IMR-90 (cell line): ENCODE results near the gene KDM4F. TPM values are rescaled to one million over a fixed set of nuclear protein-coding genes. Genes with fewer than 3 reads are reported as not detected.

Source experiments
- ATAC-seq: fragments of 200-7000 bp; cut with Tn5 transposase; 2 replicates; pipeline ENCODE4 v1.9.1; 2020; ENCODE audit warnings: low read depth, mild to moderate bottlenecking, moderate library complexity
- BruUV-seq: library from RNA; stranded (reverse); fragments of 400-500 nt; replicated peaks from 2 replicates; lab custom pipeline; 2021; lab: Mats Ljungman, UMichigan
- CTCF ChIA-PET: fragments of 300-600 bp; formaldehyde crosslinking; extraction: SDS; loops from one replicate; lab custom pipeline; 2021; ENCODE audit warnings: antibody characterized with exemption; lab: Yijun Ruan, JAX
- POLR2A ChIA-PET: fragments of 300-600 bp; sonication (Branson Sonifier 250); formaldehyde crosslinking; loops from one replicate; lab custom pipeline; 2022; ENCODE audit warnings: antibody characterized with exemption; ENCODE audit not compliant: unreplicated experiment; lab: Charles Lee
- DNase-seq: peaks from one replicate; pipeline ENCODE4 v3.0.0; 2013
- H2AFZ ChIP-seq: replicated peaks from 2 replicates; pipeline ENCODE3; 2013; ENCODE audit warnings: low read length, mild to moderate bottlenecking; ENCODE audit not compliant: poor library complexity
- H2AK5ac ChIP-seq: 2 replicates; pipeline ENCODE4 v1.6.1; 2013; ENCODE audit warnings: low read depth, low read length, inconsistent platforms
- H2AK9ac ChIP-seq: replicated peaks from 2 replicates; pipeline ENCODE3; 2013; ENCODE audit warnings: mild to moderate bottlenecking, low read depth, low read length, moderate library complexity; ENCODE audit not compliant: poor library complexity
- H2BK120ac ChIP-seq: 2 replicates; pipeline ENCODE4 v1.6.1; 2013; ENCODE audit warnings: low read depth, low read length, inconsistent platforms
- H2BK15ac ChIP-seq: 3 replicates; pipeline ENCODE4 v1.6.1; 2013; ENCODE audit warnings: low read depth, low read length, inconsistent platforms
- H2BK20ac ChIP-seq: 2 replicates; pipeline ENCODE4 v1.6.1; 2013; ENCODE audit warnings: low read depth, mild to moderate bottlenecking, inconsistent platforms, low read length, moderate library complexity
- H2BK5ac ChIP-seq: 2 replicates; pipeline ENCODE4 v1.6.1; 2013; ENCODE audit warnings: mild to moderate bottlenecking, low read depth, low read length, inconsistent platforms; ENCODE audit not compliant: poor library complexity, severe bottlenecking
- H3K14ac ChIP-seq: replicated peaks from 2 replicates; pipeline ENCODE4 v1.6.1; 2013; ENCODE audit warnings: low read depth, low read length, inconsistent platforms
- H3K18ac ChIP-seq: 2 replicates; pipeline ENCODE4 v1.6.1; 2013; ENCODE audit warnings: low read depth, low read length, control low read depth
- H3K23ac ChIP-seq: 2 replicates; pipeline ENCODE4 v1.6.1; 2013; ENCODE audit warnings: low read depth, low read length, inconsistent platforms
- H3K27ac ChIP-seq: 2 replicates; pipeline ENCODE4 v1.5.1; 2013; ENCODE audit warnings: mild to moderate bottlenecking, control low read depth, low read length; ENCODE audit not compliant: insufficient read depth
- H3K27me3 ChIP-seq: 2 replicates; pipeline ENCODE4 v1.6.1; 2013; ENCODE audit warnings: low read length; ENCODE audit not compliant: control insufficient read depth, insufficient read depth
- H3K36me3 ChIP-seq: 2 replicates; pipeline ENCODE4 v1.6.1; 2013; ENCODE audit warnings: low read length, mixed read lengths; ENCODE audit not compliant: control insufficient read depth, insufficient read depth
- H3K4ac ChIP-seq: 2 replicates; pipeline ENCODE4 v1.6.1; 2013; ENCODE audit warnings: low read depth, low read length, inconsistent platforms
- H3K4me1 ChIP-seq: 2 replicates; pipeline ENCODE4 v1.6.1; 2013; ENCODE audit warnings: low read length, mixed read lengths; ENCODE audit not compliant: control insufficient read depth, insufficient read depth
- H3K4me2 ChIP-seq: 2 replicates; pipeline ENCODE4 v1.6.1; 2013; ENCODE audit warnings: low read depth, mild to moderate bottlenecking, control low read depth, low read length, moderate library complexity
- H3K4me3 ChIP-seq: 2 replicates; pipeline ENCODE4 v1.5.1; 2013; ENCODE audit warnings: low read depth, mild to moderate bottlenecking, control low read depth, low read length, moderate library complexity; ENCODE audit not compliant: insufficient read depth
- H3K56ac ChIP-seq: 2 replicates; pipeline ENCODE4 v1.6.1; 2013; ENCODE audit warnings: low read length, inconsistent platforms; ENCODE audit not compliant: insufficient read depth; ENCODE audit errors: extremely low read depth
- H3K79me1 ChIP-seq, 2 experiments: 2 replicates each; pipeline ENCODE4 v1.6.1; 2013; ENCODE audit warnings: low read length in 2 of 2, inconsistent platforms in 1 of 2, low read depth in 1 of 2
- H3K9ac ChIP-seq: 2 replicates; pipeline ENCODE4 v1.6.1; 2013; ENCODE audit warnings: low read depth, low read length, control low read depth
- H3K9me1 ChIP-seq: 2 replicates; pipeline ENCODE4 v1.6.1; 2013; ENCODE audit warnings: low read length, inconsistent platforms; ENCODE audit not compliant: insufficient read depth
- H3K9me3 ChIP-seq: 2 replicates; pipeline ENCODE4 v1.6.1; 2013; ENCODE audit warnings: low read length; ENCODE audit not compliant: control insufficient read depth, insufficient read depth
- H4K20me1 ChIP-seq: 2 replicates; pipeline ENCODE4 v1.6.1; 2013; ENCODE audit warnings: low read length, inconsistent platforms; ENCODE audit not compliant: insufficient read depth
- H4K5ac ChIP-seq: 2 replicates; pipeline ENCODE4 v1.6.1; 2013; ENCODE audit warnings: mild to moderate bottlenecking, low read depth, low read length, control low read depth
- H4K8ac ChIP-seq, 2 experiments: 2 replicates each; pipeline ENCODE4 v1.6.1; 2013; ENCODE audit warnings: low read depth in 2 of 2, low read length in 2 of 2, control low read depth in 1 of 2, inconsistent platforms in 1 of 2
- H4K91ac ChIP-seq: 2 replicates; pipeline ENCODE4 v1.6.1; 2013; ENCODE audit warnings: low read depth, low read length, inconsistent platforms; ENCODE audit not compliant: insufficient read depth
- BHLHE40 ChIP-seq: fragments of 150-350 bp; IDR thresholded peaks from 2 replicates; pipeline ENCODE4 v1.6.1; 2016; ENCODE audit warnings: mild to moderate bottlenecking, low read depth, low read length
- CHD1 ChIP-seq: IDR thresholded peaks from 2 replicates; pipeline ENCODE4 v1.6.1; 2012; ENCODE audit warnings: low read depth, low read length, improper control_type of control experiment
- MAZ ChIP-seq: IDR thresholded peaks from 2 replicates; pipeline ENCODE4 v1.6.1; 2012; ENCODE audit warnings: low read depth, mild to moderate bottlenecking, low read length, improper control_type of control experiment, moderate library complexity, borderline replicate concordance
- MXI1 ChIP-seq: IDR thresholded peaks from 2 replicates; pipeline ENCODE4 v1.6.1; 2012; ENCODE audit warnings: low read depth, mild to moderate bottlenecking, low read length, moderate library complexity, borderline replicate concordance
- RCOR1 ChIP-seq: IDR thresholded peaks from 2 replicates; pipeline ENCODE4 v1.6.1; 2012; ENCODE audit warnings: mild to moderate bottlenecking, low read length, improper control_type of control experiment; ENCODE audit not compliant: insufficient replicate concordance
- RFX5 ChIP-seq: IDR thresholded peaks from 2 replicates; pipeline ENCODE4 v1.8.0; 2012; ENCODE audit warnings: low read depth, mild to moderate bottlenecking, low read length, moderate library complexity
- WGBS, 2 experiments: methylation state at CpG; one replicate each; pipeline versions ENCODE4 v1.1.5 to v1.1.7; 2013; ENCODE audit warnings: missing lambda C conversion rate in 2 of 2; ENCODE audit not compliant: insufficient read length in 1 of 2; ENCODE audit errors: extremely low coverage in 2 of 2; 5-methylcytosine and 5-hydroxymethylcytosine counted together
- dilution Hi-C: fragments of 300-500 bp; cut with HindIII; formaldehyde crosslinking; loops from one replicate; pipeline ENCODE4 v1.14.3; 2018; ENCODE audit warnings: low sequenced_read_pairs; ENCODE audit not compliant: unreplicated experiment
- in situ Hi-C: fragments of 300-500 bp; cut with MboI; formaldehyde crosslinking; loops from 3 replicates; pipeline ENCODE4 v1.14.3; 2019; ENCODE audit warnings: low sequenced_read_pairs, inconsistent platforms, mixed read lengths
- intact Hi-C: fragments of 100-400 bp; cut with micrococcal nuclease; formaldehyde crosslinking; loops from 2 replicates; pipeline ENCODE4 v1.10.0; 2022
- polyA plus RNA-seq, 3 experiments: library from polyadenylated mRNA; depleted of rRNA; stranded (reverse); fragments of >200 nt; gene quantifications; 2 replicates each; pipeline ENCODE4 v1.2.3, GENCODE V29; 2012; ENCODE audit warnings: low replicate concordance in 1 of 3
- total RNA-seq: library from RNA; depleted of rRNA; stranded (reverse); fragments of >200 nt; gene quantifications from 2 replicates; pipeline ENCODE4 v1.2.3, GENCODE V29; 2012
- TF ChIP-seq, protein P1 (sequence below): fragments of 150-350 bp; IDR thresholded peaks from 2 replicates; pipeline ENCODE4 v1.6.1; 2016; ENCODE audit warnings: low read depth, mild to moderate bottlenecking, low read length, moderate library complexity, borderline replicate concordance
- TF ChIP-seq, protein P2 (sequence below): conservative IDR thresholded peaks from 2 replicates; pipeline ENCODE4 v1.5.1; 2012; ENCODE audit warnings: mild to moderate bottlenecking, low read depth, low read length, improper control_type of control experiment

Gene KDM4F
- total and polyA plus RNA-seq, 2 of the 4 experiments (the other 2 are of a cell fraction), result not detected

DNA sequence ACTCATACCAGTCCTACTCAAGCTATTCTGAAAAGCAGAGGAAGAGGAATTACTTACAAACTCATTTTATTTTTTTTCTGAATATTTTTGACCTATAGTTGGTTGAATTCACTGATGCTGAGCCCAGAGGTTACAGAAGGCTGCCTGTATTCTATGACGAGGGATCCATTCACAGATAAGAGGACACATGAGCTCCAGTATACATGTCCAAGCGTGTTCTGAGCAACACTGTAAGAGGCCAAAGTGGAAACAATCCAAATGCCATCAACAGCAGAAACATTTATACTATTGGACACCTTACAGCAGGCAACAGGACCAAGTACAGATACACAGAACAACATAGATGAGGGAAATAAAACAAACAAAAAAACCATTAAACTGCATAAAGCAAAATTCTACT is 13.9 kb upstream of the KDM4F start:
- Histone ChIP-seq H3K4me3 (no peak overlapping the region), H3K18ac (no peak overlapping the region), H3K14ac (no peak overlapping the region), H4K91ac (no peak overlapping the region), H2AFZ (no peak overlapping the region), H2BK120ac (no peak overlapping the region), H3K23ac (no peak overlapping the region), H2BK20ac (no peak overlapping the region), H3K79me1 (no peaks in the 10 kb centered on the region), H2BK15ac (no peak overlapping the region), H3K36me3 (no peaks in the 10 kb centered on the region), H4K5ac (no peak overlapping the region), H2AK5ac (no peak overlapping the region), H3K4ac (no peak overlapping the region), H3K27ac (no peak overlapping the region), H3K4me2 (no peak overlapping the region), H4K20me1 (no peaks in the 10 kb centered on the region), H3K9ac (no peak overlapping the region), H3K27me3 (peaks cover 12% of the 10 kb centered on the region), H3K4me1 (no peaks in the 10 kb centered on the region), H4K8ac (no peak overlapping the region), H3K9me3 (no peaks in the 10 kb centered on the region), H3K56ac (no peak overlapping the region), H3K9me1 (no peaks in the 10 kb centered on the region), H2AK9ac (no peak overlapping the region), H2BK5ac (no peak overlapping the region)
- intact Hi-C loops, result no loop called here
- in situ Hi-C loops, result no loop called here
- POLR2A ChIA-PET, result interaction anchor here (0.6 kb wide), 1 partner anchor 42 kb away, joined by 6 read pairs; no protein-coding TSS in a partner anchor
- WGBS, 2 experiments, result no CpG with 5 or more reads among the region's 2 CpGs
- dilution Hi-C loops, result no loop called here
- BruUV-seq, result no TSS peak
- CTCF ChIA-PET, result no interaction called here
- ATAC-seq (no peak), DNase-seq (no peak)
- TF ChIP-seq CHD1 (no peak), BHLHE40 (no peak), MXI1 (no peak), MAZ (no peak), RCOR1 (no peak), RFX5 (no peak)
- TF ChIP-seq, protein P1, sequence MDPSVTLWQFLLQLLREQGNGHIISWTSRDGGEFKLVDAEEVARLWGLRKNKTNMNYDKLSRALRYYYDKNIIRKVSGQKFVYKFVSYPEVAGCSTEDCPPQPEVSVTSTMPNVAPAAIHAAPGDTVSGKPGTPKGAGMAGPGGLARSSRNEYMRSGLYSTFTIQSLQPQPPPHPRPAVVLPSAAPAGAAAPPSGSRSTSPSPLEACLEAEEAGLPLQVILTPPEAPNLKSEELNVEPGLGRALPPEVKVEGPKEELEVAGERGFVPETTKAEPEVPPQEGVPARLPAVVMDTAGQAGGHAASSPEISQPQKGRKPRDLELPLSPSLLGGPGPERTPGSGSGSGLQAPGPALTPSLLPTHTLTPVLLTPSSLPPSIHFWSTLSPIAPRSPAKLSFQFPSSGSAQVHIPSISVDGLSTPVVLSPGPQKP, result no peak
- TF ChIP-seq, protein P2, sequence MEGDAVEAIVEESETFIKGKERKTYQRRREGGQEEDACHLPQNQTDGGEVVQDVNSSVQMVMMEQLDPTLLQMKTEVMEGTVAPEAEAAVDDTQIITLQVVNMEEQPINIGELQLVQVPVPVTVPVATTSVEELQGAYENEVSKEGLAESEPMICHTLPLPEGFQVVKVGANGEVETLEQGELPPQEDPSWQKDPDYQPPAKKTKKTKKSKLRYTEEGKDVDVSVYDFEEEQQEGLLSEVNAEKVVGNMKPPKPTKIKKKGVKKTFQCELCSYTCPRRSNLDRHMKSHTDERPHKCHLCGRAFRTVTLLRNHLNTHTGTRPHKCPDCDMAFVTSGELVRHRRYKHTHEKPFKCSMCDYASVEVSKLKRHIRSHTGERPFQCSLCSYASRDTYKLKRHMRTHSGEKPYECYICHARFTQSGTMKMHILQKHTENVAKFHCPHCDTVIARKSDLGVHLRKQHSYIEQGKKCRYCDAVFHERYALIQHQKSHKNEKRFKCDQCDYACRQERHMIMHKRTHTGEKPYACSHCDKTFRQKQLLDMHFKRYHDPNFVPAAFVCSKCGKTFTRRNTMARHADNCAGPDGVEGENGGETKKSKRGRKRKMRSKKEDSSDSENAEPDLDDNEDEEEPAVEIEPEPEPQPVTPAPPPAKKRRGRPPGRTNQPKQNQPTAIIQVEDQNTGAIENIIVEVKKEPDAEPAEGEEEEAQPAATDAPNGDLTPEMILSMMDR, result no peak
